NOMO-1 treated with dmso at 0.1 percent for 144 hours (cell line): ENCODE measurements around the gene BBS2.

Source experiments
- DNase-seq: peaks from one replicate; lab custom pipeline; 2025; ENCODE audit not compliant: unreplicated experiment; lab: John Stamatoyannopoulos, UW

The BBS2 gene

GRCh38 chr16:56479469-56479868 lies 40.4 kb downstream of the BBS2 start:
- DNase-seq, result no peak

DNA sequence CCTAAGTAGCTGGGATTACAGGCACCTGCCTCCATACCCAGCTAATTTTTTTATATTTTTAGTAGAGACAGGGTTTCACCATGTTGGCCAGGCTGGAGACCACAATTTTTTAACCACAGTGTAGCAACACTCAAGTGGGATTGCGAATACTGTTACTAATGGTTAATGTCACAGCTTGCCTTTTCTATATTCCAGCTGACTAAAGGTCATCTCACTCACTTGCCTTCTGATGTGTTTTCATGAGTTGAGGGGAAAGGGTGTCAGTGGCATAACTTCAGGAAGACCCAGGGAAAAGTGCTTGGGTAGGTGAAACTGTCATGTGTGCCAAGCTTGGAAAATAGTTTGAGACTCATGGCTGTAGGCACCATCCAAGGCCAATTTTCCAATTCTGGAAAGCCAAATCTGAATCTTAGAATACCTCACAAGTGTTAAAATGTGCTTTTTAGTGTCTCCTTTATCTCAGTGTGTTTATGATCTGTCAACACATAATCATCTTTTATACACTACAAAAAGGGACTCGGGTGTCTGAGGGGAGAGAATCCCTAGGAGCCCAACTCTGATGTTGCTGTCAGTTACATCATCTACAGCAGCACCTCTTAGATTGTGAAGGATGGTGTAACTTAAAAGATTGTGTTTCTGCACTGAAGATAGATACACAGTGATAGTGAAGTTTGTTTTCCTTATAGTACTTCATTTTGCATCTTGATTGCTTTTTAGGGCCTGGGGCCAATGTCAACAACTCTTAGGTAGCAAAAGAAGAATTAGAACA lies 41.4 kb downstream of the BBS2 start:
- DNase-seq, result no peak

DNA sequence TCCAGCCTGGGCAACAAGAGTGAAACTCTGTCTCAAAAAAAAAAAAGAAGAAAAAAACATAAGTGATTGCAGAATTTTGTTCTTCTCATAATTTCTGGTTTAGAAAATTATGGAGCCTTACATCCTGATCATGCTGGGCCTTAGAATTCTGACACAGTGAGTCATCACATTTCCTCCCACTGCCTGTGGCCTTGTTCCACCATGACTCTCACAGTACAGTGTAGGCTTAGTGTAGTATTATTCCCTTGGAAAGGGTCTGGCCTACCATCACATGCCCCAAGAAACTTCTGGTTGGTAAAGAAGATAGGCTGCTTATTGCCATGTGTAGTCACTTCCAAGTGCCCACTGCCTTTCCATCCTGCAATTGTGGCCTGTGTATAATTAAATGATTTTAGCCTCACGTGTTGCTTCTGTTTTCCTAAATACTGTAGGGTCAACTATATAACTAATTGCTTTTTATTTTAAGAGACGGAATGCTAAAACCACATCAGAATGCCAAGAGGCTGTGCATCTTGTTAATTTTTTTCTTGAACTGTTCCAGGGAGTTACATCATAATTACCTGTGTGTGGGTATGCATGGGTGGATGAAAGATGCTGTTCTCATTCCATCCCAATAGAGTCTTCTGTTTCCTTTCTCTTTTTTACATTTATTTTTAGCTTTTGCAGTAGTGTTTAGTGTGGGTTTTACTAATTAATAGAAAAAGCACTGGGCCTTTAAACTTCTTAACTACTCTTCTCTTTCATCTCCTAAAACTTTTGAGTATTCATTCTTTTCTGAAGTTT lies 42.5 kb downstream of the BBS2 start:
- DNase-seq, result no peak

DNA sequence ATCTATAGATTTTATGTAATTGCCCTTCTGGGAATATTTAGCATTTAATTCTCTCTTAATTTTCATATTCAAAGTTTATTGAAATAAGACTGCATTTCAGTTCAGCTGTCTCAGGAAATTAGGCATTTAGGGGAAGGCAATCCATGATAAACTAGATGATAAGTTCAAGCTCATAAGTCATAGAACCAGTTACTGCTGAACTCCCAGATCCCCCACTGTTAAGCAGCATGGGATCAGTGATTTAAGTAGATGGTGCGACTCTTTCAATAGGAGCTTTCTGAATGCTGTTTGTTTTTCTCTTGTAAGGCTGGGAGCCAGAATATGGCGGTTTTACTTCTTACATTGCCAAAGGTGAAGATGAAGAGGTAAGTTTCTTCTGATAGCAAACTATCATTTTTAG lies 44.6 kb downstream of the BBS2 start:
- DNase-seq, result no peak

DNA sequence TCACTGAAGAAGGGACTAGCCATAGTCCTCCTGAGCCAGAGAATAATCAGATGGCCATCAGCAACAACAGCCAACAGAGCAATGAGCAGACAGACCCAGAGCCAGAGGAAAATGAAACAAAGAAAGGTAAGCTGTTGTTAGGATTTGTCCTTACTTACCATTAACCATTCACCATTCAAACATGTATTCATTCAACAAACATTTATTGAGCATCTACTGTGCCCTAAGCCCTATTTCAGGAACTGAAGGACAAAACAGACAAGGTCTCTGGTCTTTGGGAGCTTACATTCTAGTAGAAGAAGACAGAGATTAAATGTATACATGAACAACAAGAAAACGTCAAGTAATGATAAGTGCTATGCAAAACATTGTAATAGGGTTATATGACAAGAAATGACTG lies 49.2 kb downstream of the BBS2 start:
- DNase-seq, result no peak

GRCh38 chr16:56470232-56470631 lies 49.6 kb downstream of the BBS2 start:
- DNase-seq, result no peak

GRCh38 chr16:56469748-56470147 lies 50.1 kb downstream of the BBS2 start:
- DNase-seq, result no peak

- no peak for DNase-seq
These were observed 51.0 kb downstream of the BBS2 start for GRCh38 chr16:56468800-56469199.

- no peak for DNase-seq
These were observed 53.5 kb downstream of the BBS2 start for GRCh38 chr16:56466344-56466743.

- DNase-seq, result no peak
These were observed 56.7 kb downstream of the BBS2 start for GRCh38 chr16:56463153-56463552.

DNA sequence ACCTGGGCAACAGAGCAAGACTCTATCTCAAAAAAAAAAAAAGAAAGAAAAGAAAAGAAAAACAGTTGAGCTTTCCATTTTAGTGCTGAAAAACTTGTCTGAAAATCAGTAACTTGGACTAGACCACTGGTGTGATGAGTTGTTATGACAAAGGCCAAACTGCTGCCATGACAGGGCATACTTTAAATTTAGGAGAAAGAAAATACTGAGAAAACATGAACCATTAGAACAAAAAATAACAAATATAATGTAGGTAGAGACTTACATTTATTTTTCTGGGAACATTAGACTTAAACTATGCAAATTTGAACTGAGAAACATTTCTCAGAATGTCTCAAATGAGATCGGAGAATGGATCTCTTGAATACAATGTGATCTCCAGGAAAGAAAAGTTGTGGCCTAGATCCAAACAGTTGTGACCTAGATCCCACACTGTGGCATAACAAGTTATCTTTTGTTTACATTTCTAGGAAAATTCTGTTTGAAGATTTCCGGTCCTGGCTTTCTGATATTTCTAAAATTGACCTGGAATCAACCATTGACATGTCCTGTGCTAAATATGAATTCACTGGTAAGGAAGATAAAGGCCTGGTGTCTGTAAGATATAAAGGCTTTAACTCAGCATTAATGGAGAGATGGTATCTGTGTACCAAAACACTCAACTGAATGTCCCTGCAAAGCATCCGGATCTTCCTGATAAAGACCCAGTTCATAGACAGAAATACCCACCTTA lies 57.6 kb downstream of the BBS2 start:
- DNase-seq, result no peak

GRCh38 chr16:56460101-56460500 lies 59.7 kb downstream of the BBS2 start:
- no peak for DNase-seq

- no peak for DNase-seq
These were observed 61.8 kb downstream of the BBS2 start for GRCh38 chr16:56457927-56458470.

GRCh38 chr16:56451753-56452689 lies 67.8 kb downstream of the BBS2 start:
- no peak for DNase-seq

DNA sequence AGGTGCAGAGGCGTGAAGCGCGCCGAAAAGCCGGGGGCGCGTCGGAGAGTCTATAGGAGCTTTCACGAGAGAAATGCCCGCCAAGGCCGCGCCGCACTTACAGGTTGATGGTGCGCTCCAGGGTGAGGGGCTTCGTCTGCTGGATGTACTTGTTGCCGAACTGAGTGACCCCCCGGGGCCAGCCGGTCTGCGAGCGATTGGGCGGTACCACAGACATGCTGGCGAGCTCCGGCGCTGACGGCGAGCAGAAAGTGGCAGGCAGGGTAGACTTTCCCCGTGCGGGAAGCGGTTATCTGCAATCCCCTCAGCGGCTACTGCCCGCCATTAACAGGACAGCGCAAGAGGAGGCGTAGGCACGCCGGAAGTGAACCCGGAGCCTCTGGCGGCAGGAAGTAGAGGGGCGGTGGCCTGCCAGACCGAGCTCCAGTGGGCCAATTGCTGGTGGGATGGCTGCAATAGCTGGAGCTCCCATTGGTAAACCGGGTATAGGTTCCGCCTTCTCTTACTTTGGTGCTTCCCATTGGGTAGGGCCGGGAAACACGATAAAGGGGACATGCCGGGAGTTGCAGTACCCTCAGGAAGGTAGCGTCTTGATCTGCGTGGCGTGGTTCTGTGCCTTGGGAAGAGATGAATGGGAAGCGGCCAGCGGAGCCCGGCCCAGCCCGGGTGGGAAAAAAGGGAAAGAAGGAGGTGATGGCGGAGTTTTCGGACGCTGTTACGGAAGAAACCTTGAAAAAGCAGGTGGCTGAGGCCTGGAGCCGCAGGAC lies 68.7 kb downstream of the BBS2 start, which contains the start of the genes NUDT21 and OGFOD1:
TSS of gene NUDT21 (minus strand) at position 347 of the 767 bp plus-strand sequence. CDS start at position 217, 130 bp downstream.
TSS of gene OGFOD1 (plus strand) at position 569 of the 767 bp plus-strand sequence. CDS start at position 628, 59 bp downstream.
- peak; percentile 99 for DNase-seq

- DNase-seq, result no peak
These were observed 69.4 kb downstream of the BBS2 start for GRCh38 chr16:56450275-56450985.

- DNase-seq, result no peak
These were observed 71.8 kb downstream of the BBS2 start for GRCh38 chr16:56448005-56448404.

- no peak for DNase-seq
These were observed 72.5 kb downstream of the BBS2 start for GRCh38 chr16:56447286-56447685.

DNA sequence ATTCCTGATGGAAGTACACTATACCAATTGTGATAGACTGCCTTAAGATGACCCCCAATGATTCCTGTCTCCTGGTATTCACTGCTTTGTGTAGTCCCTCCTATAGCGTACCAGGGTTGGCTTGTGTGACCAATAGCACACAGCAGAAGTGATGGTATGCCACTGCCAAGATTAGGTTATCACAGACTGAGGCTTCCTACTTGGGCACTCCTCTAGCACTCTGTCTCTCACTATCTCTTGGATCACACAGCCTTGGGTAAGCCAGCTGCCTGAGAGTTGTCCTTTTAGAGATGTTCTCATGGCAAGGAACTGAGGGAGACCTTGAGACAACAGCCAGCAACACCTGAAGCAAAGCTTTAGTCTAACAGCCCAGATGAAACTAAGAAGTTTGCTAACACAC lies 81.8 kb downstream of the BBS2 start:
- DNase-seq, result no peak
